Astrocyte of the spinal cord (primary cell): Measurements from ENCODE around the gene CDCA3.

ENCODE experiments used
- DNase-seq: peaks from one replicate; pipeline ENCODE4 v3.0.0; 2011; ENCODE audit warnings: low read depth, low spot score
- H3K4me3 ChIP-seq: 2 replicates; pipeline ENCODE4 v1.5.1; 2011; ENCODE audit warnings: low read depth, mild to moderate bottlenecking, low read length, moderate library complexity
- in situ Hi-C: cut with HindIII; loops from 2 replicates; pipeline ENCODE4 v1.10.0; 2017; ENCODE audit warnings: low sequenced_read_pairs
- TF ChIP-seq, protein P1 (sequence below): IDR thresholded peaks from 2 replicates; pipeline ENCODE4 v1.5.1; 2012; ENCODE audit warnings: low read depth, mild to moderate bottlenecking, low read length, inconsistent platforms

Gene CDCA3

DNA sequence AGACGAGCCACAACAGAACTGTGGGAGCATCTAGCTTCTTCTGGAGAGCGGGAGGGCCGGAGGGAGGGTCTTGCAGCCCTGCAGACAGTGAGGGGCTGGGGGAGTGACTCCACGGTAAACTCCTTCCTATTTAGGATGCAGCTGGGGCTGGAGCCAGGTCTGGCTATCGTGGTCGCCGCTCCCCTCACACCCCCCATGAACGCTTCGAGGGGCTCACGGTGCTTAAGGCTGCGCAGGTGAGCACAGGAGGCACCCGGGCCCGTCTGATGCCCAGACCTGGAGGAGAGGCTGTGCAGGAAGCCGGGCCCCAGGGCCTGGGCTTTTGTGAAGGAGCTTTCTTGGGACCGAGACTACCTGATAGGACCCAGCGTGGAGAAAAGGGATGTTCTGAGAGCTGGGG lies 14.2 kb downstream of the CDCA3 start:
- H3K4me3 ChIP-seq, result no peak overlapping the region
- TF ChIP-seq, protein P1, sequence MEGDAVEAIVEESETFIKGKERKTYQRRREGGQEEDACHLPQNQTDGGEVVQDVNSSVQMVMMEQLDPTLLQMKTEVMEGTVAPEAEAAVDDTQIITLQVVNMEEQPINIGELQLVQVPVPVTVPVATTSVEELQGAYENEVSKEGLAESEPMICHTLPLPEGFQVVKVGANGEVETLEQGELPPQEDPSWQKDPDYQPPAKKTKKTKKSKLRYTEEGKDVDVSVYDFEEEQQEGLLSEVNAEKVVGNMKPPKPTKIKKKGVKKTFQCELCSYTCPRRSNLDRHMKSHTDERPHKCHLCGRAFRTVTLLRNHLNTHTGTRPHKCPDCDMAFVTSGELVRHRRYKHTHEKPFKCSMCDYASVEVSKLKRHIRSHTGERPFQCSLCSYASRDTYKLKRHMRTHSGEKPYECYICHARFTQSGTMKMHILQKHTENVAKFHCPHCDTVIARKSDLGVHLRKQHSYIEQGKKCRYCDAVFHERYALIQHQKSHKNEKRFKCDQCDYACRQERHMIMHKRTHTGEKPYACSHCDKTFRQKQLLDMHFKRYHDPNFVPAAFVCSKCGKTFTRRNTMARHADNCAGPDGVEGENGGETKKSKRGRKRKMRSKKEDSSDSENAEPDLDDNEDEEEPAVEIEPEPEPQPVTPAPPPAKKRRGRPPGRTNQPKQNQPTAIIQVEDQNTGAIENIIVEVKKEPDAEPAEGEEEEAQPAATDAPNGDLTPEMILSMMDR, result no peak
- in situ Hi-C loops, result no loop called here
- DNase-seq, result no peak

DNA sequence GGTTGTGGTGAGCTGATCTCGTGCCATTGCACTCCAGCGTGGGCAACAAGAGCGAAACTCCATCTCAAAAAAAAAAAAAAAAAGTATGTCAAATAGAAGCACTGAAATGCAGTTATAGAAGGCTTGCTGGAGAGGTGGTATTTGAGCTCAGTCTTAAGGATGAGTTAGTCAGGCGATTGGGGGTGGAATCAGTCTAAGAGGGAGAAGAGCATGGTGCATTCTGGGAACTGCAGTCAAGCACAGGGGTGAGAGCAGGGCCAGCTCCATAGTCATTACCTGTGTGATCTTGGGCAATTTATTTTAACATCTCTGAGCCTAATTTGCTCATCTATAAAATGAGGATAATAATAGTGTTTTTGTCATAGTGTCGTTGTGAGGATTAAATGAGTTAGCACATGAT lies 16.2 kb downstream of the CDCA3 start:
- in situ Hi-C loops, result no loop called here
- TF ChIP-seq, protein P1, result no peak
- no peak for DNase-seq
- H3K4me3 ChIP-seq, result no peak overlapping the region

DNA sequence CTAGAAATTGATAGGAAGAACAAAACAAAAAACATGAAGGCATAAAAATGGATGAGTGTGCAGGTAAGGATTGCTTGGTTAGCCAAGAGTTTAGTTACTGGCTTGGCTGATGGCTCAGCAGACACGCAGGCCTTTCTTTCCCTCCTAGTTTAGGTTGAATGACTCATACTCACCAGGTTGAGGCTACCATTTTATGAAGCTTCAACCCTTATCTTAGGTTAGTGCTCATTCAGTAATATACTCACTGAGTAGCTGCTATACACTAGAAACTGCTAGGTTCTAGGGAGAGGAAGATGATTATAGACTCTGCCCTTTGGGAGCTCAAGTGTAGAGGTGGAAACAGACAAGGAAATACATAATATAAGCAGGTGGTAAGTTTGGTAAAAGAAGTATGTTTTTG lies 16.8 kb downstream of the CDCA3 start:
- no peak overlapping the region for H3K4me3 ChIP-seq
- in situ Hi-C loops, result no loop called here
- TF ChIP-seq, protein P1, result no peak
- DNase-seq, result no peak

DNA sequence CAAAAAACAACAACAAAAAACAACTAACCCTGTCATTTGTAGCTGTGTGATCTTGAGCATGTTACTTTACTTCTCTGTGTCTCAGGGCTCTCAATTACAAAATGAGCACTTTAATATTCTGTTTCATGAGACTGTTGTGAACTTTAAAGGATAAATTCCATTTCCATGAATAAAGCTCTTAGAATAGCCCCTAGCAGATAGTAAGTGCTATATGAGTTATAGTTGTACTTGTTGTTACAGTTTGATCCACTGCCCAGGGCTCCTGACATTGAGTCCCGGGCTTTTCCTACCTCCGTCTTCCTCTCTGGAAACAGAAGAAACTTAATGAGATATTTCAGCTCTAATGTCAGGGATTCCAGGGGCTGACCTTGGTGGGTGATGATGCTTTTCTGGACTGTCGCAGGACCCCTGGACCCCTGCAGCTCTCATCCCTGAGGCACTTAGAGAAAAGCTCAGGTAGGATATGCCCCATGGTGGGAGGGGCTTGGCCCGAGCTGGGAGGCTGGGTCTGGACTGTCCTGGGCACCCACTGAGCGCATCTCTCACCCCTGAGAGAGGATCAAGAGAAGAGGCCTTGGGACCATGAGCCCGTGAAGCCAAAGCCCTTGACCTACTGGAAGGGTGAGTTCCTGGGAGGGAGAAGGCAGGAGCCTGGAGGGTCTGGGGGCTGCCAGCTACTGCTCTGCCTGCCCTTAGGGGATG lies 17.7 kb downstream of the CDCA3 start:
- TF ChIP-seq, protein P1, result no peak
- no peak for DNase-seq
- no peak overlapping the region for H3K4me3 ChIP-seq
- in situ Hi-C loops, result no loop called here

DNA sequence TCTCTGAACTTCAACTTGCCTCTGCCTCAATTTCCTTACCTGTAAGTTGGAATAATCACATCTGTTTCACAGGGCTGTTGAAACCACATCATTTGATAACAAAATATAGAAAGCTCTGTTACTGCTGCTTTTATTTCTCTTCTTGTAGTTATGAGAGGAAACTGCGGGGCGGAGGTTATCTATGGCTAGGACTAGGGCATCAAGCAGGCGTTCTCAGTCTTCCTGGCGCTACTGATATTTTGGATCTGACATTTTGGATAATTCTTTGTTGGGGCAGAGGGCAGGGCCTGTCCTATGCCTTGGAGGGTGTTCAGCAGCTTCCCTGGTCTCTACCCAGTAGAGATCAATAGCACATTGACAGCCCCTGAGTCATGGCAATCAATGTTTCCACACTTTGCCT lies 19.0 kb downstream of the CDCA3 start:
- DNase-seq, result no peak
- TF ChIP-seq, protein P1, result no peak
- in situ Hi-C loops, result no loop called here
- H3K4me3 ChIP-seq, result no peak overlapping the region

DNA sequence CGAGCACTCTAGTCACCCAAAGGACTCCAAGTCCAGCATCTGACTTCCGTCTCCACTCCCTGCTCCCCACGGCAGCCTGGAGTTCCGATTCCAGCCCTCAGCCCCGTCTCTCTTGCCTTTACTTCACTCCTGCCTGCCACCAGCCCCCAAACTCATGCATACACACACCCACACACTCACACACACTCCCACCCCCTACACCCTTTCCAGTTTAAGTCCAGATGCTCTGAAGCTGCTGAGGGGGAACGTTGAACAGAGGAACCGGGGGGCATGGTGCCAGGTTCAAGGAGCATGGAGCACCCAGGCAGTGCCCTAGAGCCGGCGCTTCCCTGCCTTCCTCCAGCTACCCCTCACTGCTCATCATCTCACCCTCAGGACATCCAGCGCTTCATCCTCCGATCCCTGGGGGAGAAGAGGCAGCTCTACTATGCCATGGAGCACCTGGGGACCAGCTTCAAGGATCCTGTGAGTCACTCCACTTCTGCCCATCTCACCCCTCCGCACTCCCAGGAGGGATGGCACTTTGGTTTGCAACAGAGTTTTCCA lies 19.6 kb downstream of the CDCA3 start:
- in situ Hi-C loops, result no loop called here
- H3K4me3 ChIP-seq, result no peak overlapping the region
- DNase-seq, result no peak
- TF ChIP-seq, protein P1, result no peak

DNA sequence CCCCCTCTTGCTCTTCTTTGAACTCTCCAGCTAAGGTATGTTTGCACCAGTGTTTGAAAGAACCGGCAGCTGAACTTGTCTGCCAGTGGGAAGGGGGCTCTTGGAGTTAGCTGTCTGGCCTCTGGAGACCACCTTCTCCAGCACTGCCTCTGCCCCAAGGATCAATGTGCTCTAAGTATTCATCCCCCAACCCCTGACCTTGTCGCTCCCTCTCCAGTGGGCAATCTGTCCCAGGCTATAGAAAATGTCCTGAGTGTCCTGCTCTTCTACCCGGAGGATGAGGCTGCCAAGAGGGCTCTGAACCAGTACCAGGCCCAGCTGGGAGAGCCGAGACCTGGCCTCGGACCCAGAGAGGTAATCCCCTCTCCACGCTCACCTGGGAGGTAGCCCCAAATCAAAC lies 20.1 kb downstream of the CDCA3 start:
- TF ChIP-seq, protein P1, result no peak
- DNase-seq, result no peak
- in situ Hi-C loops, result no loop called here
- no peak overlapping the region for H3K4me3 ChIP-seq
